Central memory CD8-positive, alpha-beta T cell (primary cell): ENCODE data around the gene MKLN1.
"Not testable (repeated sequence)": the region's sequence is repeated elsewhere in the genome, so short reads cannot be mapped to it uniquely, and the experiment has no call there.

Source experiments
- ATAC-seq: fragments of 150-1000 bp; cut with Tn5 transposase; replicated peaks from 2 replicates; pipeline ENCODE4 v1.10.0; 2022; ENCODE audit warnings: mild to moderate bottlenecking, moderate FRiP score, moderate number of reproducible peaks; ENCODE audit not compliant: poor library complexity, severe bottlenecking; ENCODE audit errors: extremely low read depth
- DNase-seq, 2 donors: peaks; one replicate each; pipeline ENCODE4 v3.0.0; 2021; ENCODE audit warnings: low spot score in 2 of 2
- H3K27ac Mint-ChIP-seq: one replicate; pipeline ENCODE4 v1.8.0; 2022; ENCODE audit warnings: low read depth, mild to moderate bottlenecking, moderate library complexity, mixed read lengths
- H3K27me3 Mint-ChIP-seq: one replicate; pipeline ENCODE4 v1.8.0; 2022; ENCODE audit warnings: mixed read lengths
- H3K36me3 Mint-ChIP-seq: one replicate; pipeline ENCODE4 v1.8.0; 2022; ENCODE audit warnings: mild to moderate bottlenecking, moderate library complexity, mixed read lengths; ENCODE audit not compliant: insufficient read depth
- H3K4me1 Mint-ChIP-seq: one replicate; pipeline ENCODE4 v1.8.0; 2022; ENCODE audit warnings: mixed read lengths
- H3K4me3 Mint-ChIP-seq: one replicate; pipeline ENCODE4 v1.8.0; 2022; ENCODE audit warnings: mild to moderate bottlenecking, moderate library complexity, mixed read lengths
- H3K9me3 Mint-ChIP-seq: one replicate; pipeline ENCODE4 v1.8.0; 2022; ENCODE audit warnings: mixed read lengths

The MKLN1 gene

GRCh38 chr7:131400681-131401176 lies 73.1 kb downstream of the MKLN1 start:
- H3K4me3 Mint-ChIP-seq: no peak overlapping the region
- H3K9me3 Mint-ChIP-seq: no peaks in the 10 kb centered on the region
- H3K27me3 Mint-ChIP-seq: no peaks in the 10 kb centered on the region
- no peak for DNase-seq
- peaks cover 28% of the 10 kb centered on the region for H3K4me1 Mint-ChIP-seq
- ATAC-seq: no peak
- peak overlapping the region; percentile 49 for H3K27ac Mint-ChIP-seq
- peaks cover 18% of the 10 kb centered on the region for H3K36me3 Mint-ChIP-seq

GRCh38 chr7:131401194-131401593 lies 73.5 kb downstream of the MKLN1 start:
- DNase-seq (no peak), ATAC-seq (no peak)
- no peaks in the 10 kb centered on the region for H3K9me3 Mint-ChIP-seq
- peaks cover 29% of the 10 kb centered on the region for H3K4me1 Mint-ChIP-seq
- no peaks in the 10 kb centered on the region for H3K27me3 Mint-ChIP-seq
- H3K36me3 Mint-ChIP-seq: peaks cover 18% of the 10 kb centered on the region
- H3K27ac Mint-ChIP-seq: peak overlapping the region; percentile 49
- no peak overlapping the region for H3K4me3 Mint-ChIP-seq

DNA sequence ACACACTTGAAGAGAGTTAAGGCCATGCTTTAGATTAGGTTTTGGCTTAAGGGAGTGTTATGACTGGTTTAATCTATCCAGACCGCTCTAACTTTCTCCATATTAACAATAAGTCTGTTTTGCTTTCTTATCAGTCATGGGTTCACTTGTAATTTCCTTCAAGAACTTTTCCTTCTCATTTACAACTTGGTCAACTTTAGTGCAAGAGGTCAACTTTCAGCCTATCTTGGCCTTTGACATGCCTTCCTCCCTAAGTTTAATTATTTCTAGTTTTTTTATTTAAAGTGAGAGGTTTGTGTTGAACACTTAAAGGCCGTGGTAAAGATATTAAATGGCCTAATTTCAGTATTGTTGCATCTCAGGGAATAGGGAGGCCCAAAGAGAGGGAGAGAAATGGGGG lies 75.6 kb downstream of the MKLN1 start:
- Mint-ChIP-seq H3K36me3 (peaks cover 17% of the 10 kb centered on the region), H3K27me3 (no peaks in the 10 kb centered on the region), H3K4me1 (peaks cover 32% of the 10 kb centered on the region), H3K9me3 (no peaks in the 10 kb centered on the region), H3K4me3 (no peak overlapping the region), H3K27ac (no peak overlapping the region)
- DNase-seq: no peak
- no peak for ATAC-seq

DNA sequence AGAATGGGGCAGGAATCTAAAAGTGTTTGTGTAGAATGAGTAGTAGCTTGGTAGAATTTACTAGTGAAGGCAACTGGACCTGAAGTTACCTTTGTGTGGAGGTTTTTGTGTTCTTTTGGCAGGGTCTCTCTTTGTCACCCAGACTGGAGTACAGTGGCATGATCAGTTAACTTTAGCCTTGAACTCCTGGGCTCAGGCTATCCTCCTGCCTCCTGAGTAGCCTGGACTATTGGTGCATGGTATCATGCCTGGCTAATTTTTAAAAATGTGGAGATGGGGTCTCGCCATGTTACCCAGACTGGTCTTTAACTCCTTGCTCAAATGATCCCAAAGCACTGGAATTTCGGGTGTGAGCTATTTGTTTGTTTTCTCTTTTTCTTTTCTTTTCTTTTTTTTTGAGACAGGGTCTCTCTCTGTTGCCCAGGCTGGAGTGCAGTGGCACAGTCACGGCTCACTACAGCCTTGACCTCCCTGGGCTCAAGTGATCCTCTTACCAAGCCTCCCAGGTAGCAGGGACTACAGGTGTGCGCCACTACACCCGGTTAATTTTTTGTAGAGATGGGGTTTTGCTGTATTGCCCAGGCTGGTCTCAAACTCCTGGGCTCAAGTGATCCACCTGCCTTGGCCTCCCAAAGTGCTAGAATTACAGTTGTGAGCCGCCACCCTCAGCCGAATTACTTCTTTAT lies 76.7 kb downstream of the MKLN1 start:
- H3K4me1 Mint-ChIP-seq: peaks cover 32% of the 10 kb centered on the region

DNA sequence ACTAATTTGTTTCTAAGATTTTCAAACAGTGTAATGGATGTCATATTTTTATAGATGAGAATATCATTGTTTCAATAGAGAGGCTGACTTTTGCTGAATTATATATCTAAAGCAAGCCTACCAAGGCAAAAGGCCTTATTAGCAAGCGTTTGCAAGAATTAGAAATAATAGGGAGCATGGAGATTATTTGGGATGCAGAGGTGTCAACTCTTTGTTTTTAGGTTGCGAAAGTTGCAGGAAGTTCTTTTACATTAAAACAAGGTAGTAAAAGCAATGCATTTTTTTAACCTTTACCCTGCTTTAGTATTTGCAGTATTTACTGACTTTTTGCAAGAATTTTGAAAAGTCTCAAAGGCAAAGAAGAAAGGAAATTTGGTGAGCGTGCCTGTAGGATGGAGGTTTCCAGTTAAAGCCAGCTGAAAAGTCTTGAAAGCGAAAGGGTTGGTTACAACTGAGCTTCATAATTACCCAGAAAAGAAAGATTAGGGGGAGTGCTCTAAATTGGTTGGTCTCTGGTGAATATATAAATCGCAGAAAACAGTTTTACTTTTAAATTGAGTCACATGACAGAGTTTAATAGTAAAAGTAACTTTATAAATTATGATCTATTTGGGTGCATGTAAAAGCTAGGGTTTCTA lies 81.6 kb downstream of the MKLN1 start:
- Mint-ChIP-seq H3K36me3 (peaks cover 5% of the 10 kb centered on the region), H3K4me1 (peaks cover 15% of the 10 kb centered on the region), H3K27me3 (no peaks in the 10 kb centered on the region), H3K4me3 (no peak overlapping the region), H3K9me3 (no peaks in the 10 kb centered on the region), H3K27ac (no peak overlapping the region)
- no peak for DNase-seq
- ATAC-seq: no peak

More for the DNA sequence above, 76.7 kb downstream of the MKLN1 start:
- no peak for DNase-seq
- no peak for ATAC-seq
- no peak overlapping the region for H3K4me3 Mint-ChIP-seq
- H3K27ac Mint-ChIP-seq: no peak overlapping the region
- H3K9me3 Mint-ChIP-seq: no peaks in the 10 kb centered on the region
- no peaks in the 10 kb centered on the region for H3K27me3 Mint-ChIP-seq
- peaks cover 12% of the 10 kb centered on the region for H3K36me3 Mint-ChIP-seq

- H3K27me3 Mint-ChIP-seq: no peaks in the 10 kb centered on the region
These were observed 84.4 kb downstream of the MKLN1 start for GRCh38 chr7:131412031-131412430.

DNA sequence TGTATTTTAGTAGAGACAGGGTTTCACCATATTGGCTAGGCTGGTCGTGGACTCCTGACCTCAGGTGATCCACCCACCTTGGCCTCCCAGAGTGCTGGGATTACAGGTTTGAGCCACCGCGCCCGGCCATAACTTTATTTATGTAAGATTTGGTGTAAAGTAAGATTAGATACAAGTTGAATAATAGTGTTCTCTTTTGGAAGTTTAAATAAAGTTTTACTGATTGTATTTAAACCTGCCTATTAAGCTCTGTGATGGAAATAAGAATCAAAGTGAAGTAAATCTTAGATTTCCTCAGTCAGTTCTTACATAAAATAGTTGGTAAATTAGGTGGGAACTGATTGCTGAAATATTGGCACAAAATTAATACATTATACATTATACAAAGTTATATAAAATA lies 86.0 kb downstream of the MKLN1 start:
- no peaks in the 10 kb centered on the region for H3K27me3 Mint-ChIP-seq
- DNase-seq (no peak), ATAC-seq (no peak)
- H3K9me3 Mint-ChIP-seq: no peaks in the 10 kb centered on the region
- peaks cover 22% of the 10 kb centered on the region for H3K36me3 Mint-ChIP-seq
- no peaks in the 10 kb centered on the region for H3K4me1 Mint-ChIP-seq
- no peak overlapping the region for H3K27ac Mint-ChIP-seq
- H3K4me3 Mint-ChIP-seq: no peak overlapping the region

More at GRCh38 chr7:131412031-131412430, 84.4 kb downstream of the MKLN1 start:
- Mint-ChIP-seq H3K4me1 (peaks cover 2% of the 10 kb centered on the region), H3K9me3 (no peaks in the 10 kb centered on the region), H3K4me3 (no peak overlapping the region), H3K36me3 (peaks cover 14% of the 10 kb centered on the region), H3K27ac (no peak overlapping the region)
- DNase-seq: no peak
- no peak for ATAC-seq

DNA sequence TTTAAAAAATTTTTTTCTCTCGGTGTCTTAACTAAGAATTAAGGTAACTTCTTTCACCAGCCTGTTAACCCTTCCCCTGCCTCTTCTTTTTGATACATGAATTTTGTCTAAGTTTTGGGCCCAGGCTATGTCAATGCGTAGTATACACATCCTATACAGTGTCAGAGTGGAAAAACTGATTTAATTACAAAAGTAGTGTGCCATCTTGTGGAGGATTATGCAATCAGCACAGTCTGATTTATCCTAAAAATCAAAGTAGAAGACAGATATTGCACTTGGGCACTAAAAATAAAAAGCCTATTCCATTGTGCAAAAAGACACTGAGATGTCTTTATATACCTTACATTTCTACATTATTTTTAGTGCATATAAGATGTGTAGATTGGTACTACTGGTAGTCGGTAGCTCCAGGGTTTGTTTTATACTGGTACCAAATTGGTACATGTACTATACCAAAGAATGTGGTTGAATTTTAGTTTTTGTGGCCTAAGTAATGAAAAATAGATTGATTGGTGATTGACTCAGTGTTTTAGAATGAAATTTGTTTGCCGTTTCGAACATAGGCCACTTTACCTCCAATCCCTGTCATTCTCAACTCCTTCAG lies 96.6 kb downstream of the MKLN1 start:
- H3K9me3 Mint-ChIP-seq: no peaks in the 10 kb centered on the region
- no peaks in the 10 kb centered on the region for H3K27me3 Mint-ChIP-seq
- ATAC-seq (peak; percentile 76), DNase-seq (no peak)
- no peak overlapping the region for H3K27ac Mint-ChIP-seq
- no peak overlapping the region for H3K4me3 Mint-ChIP-seq
- peaks cover 11% of the 10 kb centered on the region for H3K4me1 Mint-ChIP-seq
- H3K36me3 Mint-ChIP-seq: peaks cover 16% of the 10 kb centered on the region

GRCh38 chr7:131425992-131426391 lies 98.3 kb downstream of the MKLN1 start:
- Mint-ChIP-seq H3K9me3 (no peaks in the 10 kb centered on the region), H3K4me1 (peaks cover 11% of the 10 kb centered on the region), H3K27me3 (no peaks in the 10 kb centered on the region), H3K4me3 (no peak overlapping the region), H3K36me3 (peaks cover 19% of the 10 kb centered on the region), H3K27ac (no peak overlapping the region)
- ATAC-seq (no peak), DNase-seq (no peak)

DNA sequence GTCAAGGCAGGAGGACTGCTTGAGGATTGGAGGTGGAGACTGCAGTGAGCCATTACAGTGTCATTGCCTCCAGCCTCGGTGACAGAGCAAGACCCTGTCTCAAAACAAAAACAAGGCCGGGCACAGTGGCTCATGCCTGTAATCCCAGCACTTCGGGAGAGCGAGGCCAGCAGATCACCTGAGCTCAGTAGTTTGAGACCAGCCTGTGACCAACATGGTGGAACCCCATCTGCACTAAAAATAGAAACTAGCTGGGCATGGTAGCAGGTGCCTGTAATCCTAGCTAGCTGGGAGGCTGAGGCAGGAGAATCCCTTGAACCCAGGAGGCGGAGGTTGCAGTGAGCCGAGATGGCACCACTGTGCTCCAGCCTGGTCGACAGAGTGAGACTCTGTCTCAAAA lies 103.2 kb downstream of the MKLN1 start:
- not testable (repeated sequence) for DNase-seq, H3K9me3 Mint-ChIP-seq, H3K4me1 Mint-ChIP-seq, H3K27me3 Mint-ChIP-seq, H3K4me3 Mint-ChIP-seq, H3K27ac Mint-ChIP-seq, ATAC-seq
- peaks cover 29% of the 10 kb centered on the region for H3K36me3 Mint-ChIP-seq

- ATAC-seq (no peak), DNase-seq (no peak)
- Mint-ChIP-seq H3K9me3 (no peaks in the 10 kb centered on the region), H3K4me1 (no peaks in the 10 kb centered on the region), H3K36me3 (peaks cover 29% of the 10 kb centered on the region), H3K27ac (no peak overlapping the region), H3K27me3 (no peaks in the 10 kb centered on the region), H3K4me3 (no peak overlapping the region)
These were observed 103.6 kb downstream of the MKLN1 start for GRCh38 chr7:131431289-131431688.

- no peak for ATAC-seq
- peaks cover 29% of the 10 kb centered on the region for H3K36me3 Mint-ChIP-seq
- no peak overlapping the region for H3K27ac Mint-ChIP-seq
- H3K27me3 Mint-ChIP-seq: no peaks in the 10 kb centered on the region
- no peaks in the 10 kb centered on the region for H3K4me1 Mint-ChIP-seq
- DNase-seq: no peak
- H3K4me3 Mint-ChIP-seq: no peak overlapping the region
- H3K9me3 Mint-ChIP-seq: no peaks in the 10 kb centered on the region
These were observed 104.1 kb downstream of the MKLN1 start for GRCh38 chr7:131431756-131432155.

DNA sequence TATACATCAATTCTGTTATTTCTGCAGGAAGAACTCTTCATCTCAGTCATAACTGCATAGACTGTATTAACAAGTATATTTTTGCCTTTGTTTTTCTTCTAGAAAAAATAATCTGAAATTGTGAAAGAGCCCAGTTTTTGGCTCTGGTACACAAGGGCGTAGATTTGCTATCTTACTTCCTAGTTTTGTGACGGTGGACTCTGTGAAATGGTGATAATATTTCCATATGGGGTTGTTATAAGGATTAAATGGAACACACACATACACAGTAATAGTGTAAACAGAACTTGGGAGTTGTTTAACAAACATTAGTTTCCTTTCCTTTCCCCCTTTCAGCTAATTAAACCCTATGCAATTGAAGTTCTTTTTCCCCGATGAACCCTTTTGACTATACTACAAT lies 108.7 kb downstream of the MKLN1 start:
- no peak overlapping the region for H3K27ac Mint-ChIP-seq
- H3K36me3 Mint-ChIP-seq: peaks cover 38% of the 10 kb centered on the region
- no peaks in the 10 kb centered on the region for H3K4me1 Mint-ChIP-seq
- no peaks in the 10 kb centered on the region for H3K27me3 Mint-ChIP-seq
- H3K4me3 Mint-ChIP-seq: no peak overlapping the region
- DNase-seq (no peak), ATAC-seq (no peak)
- no peaks in the 10 kb centered on the region for H3K9me3 Mint-ChIP-seq
